Liver (tissue), 9 donors: Measurements from ENCODE around the gene PKDREJ. TPM values are rescaled to one million over a fixed set of nuclear protein-coding genes. Genes with fewer than 3 reads are reported as not detected.

Experiments used
- DNase-seq: peaks from one replicate; pipeline ENCODE4 v3.0.0-alpha.2; 2017; ENCODE audit warnings: low spot score
- H3K27ac ChIP-seq, 2 donors: one replicate each; pipeline ENCODE4 v1.7.0; 2013; ENCODE audit warnings: inconsistent platforms in 2 of 2, low read length in 2 of 2, control low read depth in 1 of 2, low read depth in 1 of 2, mild to moderate bottlenecking in 1 of 2
- H3K27me3 ChIP-seq, 4 donors: one replicate each; pipeline versions ENCODE4 v1.6.1 to v1.7.0; 2013; ENCODE audit warnings: low read length in 3 of 4, inconsistent platforms in 1 of 4, mild to moderate bottlenecking in 1 of 4, moderate library complexity in 1 of 4; ENCODE audit not compliant: control insufficient read depth in 4 of 4, insufficient read depth in 4 of 4
- H3K36me3 ChIP-seq, 4 donors: one replicate each; pipeline versions ENCODE4 v1.6.1 to v1.7.0; 2013; ENCODE audit warnings: low read length in 3 of 4, mild to moderate bottlenecking in 3 of 4, low read depth in 1 of 4, moderate library complexity in 1 of 4; ENCODE audit not compliant: control insufficient read depth in 4 of 4, insufficient read depth in 3 of 4
- H3K4me1 ChIP-seq, 4 donors: one replicate each; pipeline versions ENCODE4 v1.6.1 to v1.7.0; 2013; ENCODE audit warnings: low read length in 3 of 4, mild to moderate bottlenecking in 3 of 4, moderate library complexity in 1 of 4; ENCODE audit not compliant: control insufficient read depth in 4 of 4, insufficient read depth in 4 of 4
- H3K4me3 ChIP-seq, 3 donors: one replicate each; pipeline versions ENCODE4 v1.6.1 to v1.7.0; 2013; ENCODE audit warnings: low read length in 3 of 3, control low read depth in 1 of 3, low read depth in 1 of 3, mild to moderate bottlenecking in 1 of 3
- H3K9ac ChIP-seq, 2 donors: one replicate each; pipeline ENCODE4 v1.7.0; 2013; ENCODE audit warnings: low read length in 2 of 2, mild to moderate bottlenecking in 2 of 2, moderate library complexity in 2 of 2, control low read depth in 1 of 2, low read depth in 1 of 2
- H3K9me3 ChIP-seq, 4 donors: one replicate each; pipeline versions ENCODE4 v1.6.1 to v1.7.0; 2013; ENCODE audit warnings: low read length in 3 of 4; ENCODE audit not compliant: control insufficient read depth in 4 of 4
- ATF3 ChIP-seq: IDR thresholded peaks from 2 replicates; pipeline ENCODE4 v1.6.1; 2016; ENCODE audit warnings: antibody characterized with exemption
- EGR1 ChIP-seq, 2 donors: IDR thresholded peaks; 2 replicates each; pipeline ENCODE4 v1.6.1; 2016 to 2018; ENCODE audit warnings: antibody characterized with exemption in 2 of 2, low read depth in 2 of 2
- FOXA1 ChIP-seq: IDR thresholded peaks from 2 replicates; pipeline ENCODE4 v1.6.1; 2016; ENCODE audit warnings: antibody characterized with exemption
- FOXA2 ChIP-seq: IDR thresholded peaks from 2 replicates; pipeline ENCODE4 v1.6.1; 2016; ENCODE audit warnings: antibody characterized with exemption
- GABPA ChIP-seq, 2 donors: IDR thresholded peaks in 1 of 2; conservative IDR thresholded peaks in 1 of 2; 2 replicates each; pipeline ENCODE4 v1.6.1; 2016; ENCODE audit warnings: antibody characterized with exemption in 2 of 2, mild to moderate bottlenecking in 1 of 2, moderate library complexity in 1 of 2
- HNF4A ChIP-seq, 2 donors: conservative IDR thresholded peaks; 2 replicates each; pipeline ENCODE4 v1.6.1; 2016; ENCODE audit warnings: antibody characterized with exemption in 2 of 2, mild to moderate bottlenecking in 2 of 2
- JUND ChIP-seq, 2 donors: IDR thresholded peaks; 2 replicates each; pipeline ENCODE4 v1.6.1; 2016; ENCODE audit warnings: antibody characterized with exemption in 2 of 2
- NR2F2 ChIP-seq: IDR thresholded peaks from 2 replicates; pipeline ENCODE4 v1.6.1; 2016; ENCODE audit warnings: antibody characterized with exemption
- RAD21 ChIP-seq, 2 donors: IDR thresholded peaks; 2 replicates each; pipeline ENCODE4 v1.6.1; 2016; ENCODE audit warnings: antibody characterized with exemption in 2 of 2, mild to moderate bottlenecking in 2 of 2
- RXRA ChIP-seq, 2 donors: IDR thresholded peaks; 2 replicates each; pipeline ENCODE4 v1.6.1; 2017 to 2018; ENCODE audit warnings: antibody characterized with exemption in 2 of 2, mild to moderate bottlenecking in 1 of 2
- SP1 ChIP-seq: IDR thresholded peaks from 2 replicates; pipeline ENCODE4 v1.6.1; 2018; ENCODE audit warnings: antibody characterized with exemption, mild to moderate bottlenecking
- TAF1 ChIP-seq: conservative IDR thresholded peaks from 2 replicates; pipeline ENCODE4 v1.6.1; 2016; ENCODE audit warnings: antibody characterized with exemption, mild to moderate bottlenecking
- YY1 ChIP-seq: IDR thresholded peaks from 2 replicates; pipeline ENCODE4 v1.6.1; 2016; ENCODE audit warnings: antibody characterized with exemption, mild to moderate bottlenecking
- ZBTB33 ChIP-seq: IDR thresholded peaks from 2 replicates; pipeline ENCODE4 v1.6.1; 2016; ENCODE audit warnings: antibody characterized with exemption
- WGBS: extraction: QIAGEN DNeasy Blood & Tissue Kit; methylation state at CpG from one replicate; pipeline ENCODE4 v1.1.7; 2013; 5-methylcytosine and 5-hydroxymethylcytosine counted together
- polyA plus RNA-seq, 2 donors: library from polyadenylated mRNA; stranded (reverse) in 1 of 2; unstranded in 1 of 2; fragments of 200-250 nt in 1 of 2; fragments of >200 nt in 1 of 2; fragmentation: Nextera tagmentation in 1 of 2; extraction: Ambion mirVana in 1 of 2; gene quantifications; one replicate each; pipeline versions ENCODE4 v1.2.1 to v1.2.3, GENCODE V29; 2013 to 2015
- total RNA-seq, 2 donors: library from RNA; depleted of rRNA; stranded (reverse); fragments of >200 nt; gene quantifications; one replicate each; pipeline ENCODE4 v1.2.3, GENCODE V29; 2014
- TF ChIP-seq, protein P1 (sequence below): IDR thresholded peaks from 2 replicates; pipeline ENCODE4 v1.6.1; 2016; ENCODE audit warnings: antibody characterized with exemption
- TF ChIP-seq, protein P2 (sequence below): fragments of 150-350 bp; IDR thresholded peaks from 2 replicates; pipeline ENCODE4 v1.5.1; 2017; ENCODE audit warnings: improper control_type of control experiment, low read depth, low read length; ENCODE audit not compliant: missing input control
- TF ChIP-seq, protein P3 (sequence below): IDR thresholded peaks from 2 replicates; pipeline ENCODE4 v1.6.1; 2016; ENCODE audit warnings: antibody characterized with exemption, mild to moderate bottlenecking
- donor health status: healthy.
- donor health status: healthy.
- donor health status: healthy.
- donor health status: healthy.
- donor health status: healthy.

Gene PKDREJ
- total and polyA plus RNA-seq, 4 donors = under 0.01 to 0.05 (median 0.02) TPM

- WGBS = 87% methylated on average over 8 of the region's 8 CpGs
- H3K9ac ChIP-seq = no peak overlapping the region
- H3K4me3 ChIP-seq = no peak overlapping the region
- no peaks in the 10 kb centered on the region for H3K36me3 ChIP-seq
- TF ChIP-seq ZBTB33 (no peak), GABPA (IDR thresholded peaks at IDR 0.05 in 1 of 2, conservative IDR thresholded peaks at IDR 0.05 in 1 of 2) (no peak), HNF4A (conservative IDR thresholded peaks at IDR 0.05) (no peak), TAF1 (no peak), NR2F2 (no peak), ATF3 (no peak)
- TF ChIP-seq, protein P1, sequence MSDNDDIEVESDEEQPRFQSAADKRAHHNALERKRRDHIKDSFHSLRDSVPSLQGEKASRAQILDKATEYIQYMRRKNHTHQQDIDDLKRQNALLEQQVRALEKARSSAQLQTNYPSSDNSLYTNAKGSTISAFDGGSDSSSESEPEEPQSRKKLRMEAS = no peak
- TF ChIP-seq, protein P2, sequence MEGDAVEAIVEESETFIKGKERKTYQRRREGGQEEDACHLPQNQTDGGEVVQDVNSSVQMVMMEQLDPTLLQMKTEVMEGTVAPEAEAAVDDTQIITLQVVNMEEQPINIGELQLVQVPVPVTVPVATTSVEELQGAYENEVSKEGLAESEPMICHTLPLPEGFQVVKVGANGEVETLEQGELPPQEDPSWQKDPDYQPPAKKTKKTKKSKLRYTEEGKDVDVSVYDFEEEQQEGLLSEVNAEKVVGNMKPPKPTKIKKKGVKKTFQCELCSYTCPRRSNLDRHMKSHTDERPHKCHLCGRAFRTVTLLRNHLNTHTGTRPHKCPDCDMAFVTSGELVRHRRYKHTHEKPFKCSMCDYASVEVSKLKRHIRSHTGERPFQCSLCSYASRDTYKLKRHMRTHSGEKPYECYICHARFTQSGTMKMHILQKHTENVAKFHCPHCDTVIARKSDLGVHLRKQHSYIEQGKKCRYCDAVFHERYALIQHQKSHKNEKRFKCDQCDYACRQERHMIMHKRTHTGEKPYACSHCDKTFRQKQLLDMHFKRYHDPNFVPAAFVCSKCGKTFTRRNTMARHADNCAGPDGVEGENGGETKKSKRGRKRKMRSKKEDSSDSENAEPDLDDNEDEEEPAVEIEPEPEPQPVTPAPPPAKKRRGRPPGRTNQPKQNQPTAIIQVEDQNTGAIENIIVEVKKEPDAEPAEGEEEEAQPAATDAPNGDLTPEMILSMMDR = no peak
- peaks cover 0 to under 1% (median 0%) of the 10 kb centered on the region in 4 donors for H3K4me1 ChIP-seq
- H3K27me3 ChIP-seq = no peaks in the 10 kb centered on the region
- H3K27ac ChIP-seq = no peak overlapping the region
- no peak for DNase-seq
- H3K9me3 ChIP-seq = no peaks in the 10 kb centered on the region
Observed at GRCh38 chr22:46256358-46256958, 6.7 kb downstream of the PKDREJ start.

DNA sequence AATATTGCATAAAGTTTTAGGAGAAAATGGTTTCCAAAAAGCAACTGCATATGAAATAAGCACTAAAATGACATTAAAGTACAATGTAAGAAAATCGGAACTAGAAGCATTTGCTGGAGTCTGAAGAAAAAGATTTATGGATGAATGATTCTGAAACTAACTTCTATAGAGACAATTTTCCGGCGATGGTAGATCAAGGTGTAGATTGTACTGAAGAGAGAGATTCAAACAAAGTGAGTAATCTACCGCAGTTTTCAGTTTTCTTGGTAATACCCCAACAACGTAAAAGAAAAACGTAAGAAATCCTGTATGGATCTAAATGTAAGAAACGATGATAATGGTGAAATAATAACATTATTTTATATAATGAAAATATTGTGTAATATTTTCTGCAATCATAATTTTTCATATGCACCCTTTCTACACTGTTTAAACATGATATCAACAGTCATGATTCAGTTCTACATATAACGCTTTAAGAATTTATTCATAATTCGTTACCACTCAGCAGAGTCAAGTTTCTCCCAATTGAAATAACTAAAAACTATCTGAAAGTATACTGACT is 11.2 kb downstream of the PKDREJ start:
- Histone ChIP-seq H3K4me3 (no peak overlapping the region), H3K36me3 (no peaks in the 10 kb centered on the region), H3K9ac (no peak overlapping the region), H3K9me3 (no peaks in the 10 kb centered on the region), H3K27ac (no peak overlapping the region), H3K4me1 (peaks cover 3 to 16% (median 9%) of the 10 kb centered on the region in 4 donors), H3K27me3 (no peaks in the 10 kb centered on the region)
- DNase-seq = no peak
- TF ChIP-seq ATF3 (no peak), RXRA (IDR thresholded peaks at IDR 0.05) (no peak), FOXA2 (no peak), RAD21 (IDR thresholded peaks at IDR 0.05) (no peak), ZBTB33 (no peak), NR2F2 (no peak), YY1 (no peak), JUND (IDR thresholded peaks at IDR 0.05) (no peak), EGR1 (IDR thresholded peaks at IDR 0.05; ENCODE audit: low read depth in 2 of 2) (no peak), HNF4A (conservative IDR thresholded peaks at IDR 0.05) (no peak), GABPA (IDR thresholded peaks at IDR 0.05 in 1 of 2, conservative IDR thresholded peaks at IDR 0.05 in 1 of 2) (no peak), TAF1 (no peak), FOXA1 (no peak), SP1 (no peak)
- TF ChIP-seq, protein P1 = no peak
- TF ChIP-seq, protein P3, sequence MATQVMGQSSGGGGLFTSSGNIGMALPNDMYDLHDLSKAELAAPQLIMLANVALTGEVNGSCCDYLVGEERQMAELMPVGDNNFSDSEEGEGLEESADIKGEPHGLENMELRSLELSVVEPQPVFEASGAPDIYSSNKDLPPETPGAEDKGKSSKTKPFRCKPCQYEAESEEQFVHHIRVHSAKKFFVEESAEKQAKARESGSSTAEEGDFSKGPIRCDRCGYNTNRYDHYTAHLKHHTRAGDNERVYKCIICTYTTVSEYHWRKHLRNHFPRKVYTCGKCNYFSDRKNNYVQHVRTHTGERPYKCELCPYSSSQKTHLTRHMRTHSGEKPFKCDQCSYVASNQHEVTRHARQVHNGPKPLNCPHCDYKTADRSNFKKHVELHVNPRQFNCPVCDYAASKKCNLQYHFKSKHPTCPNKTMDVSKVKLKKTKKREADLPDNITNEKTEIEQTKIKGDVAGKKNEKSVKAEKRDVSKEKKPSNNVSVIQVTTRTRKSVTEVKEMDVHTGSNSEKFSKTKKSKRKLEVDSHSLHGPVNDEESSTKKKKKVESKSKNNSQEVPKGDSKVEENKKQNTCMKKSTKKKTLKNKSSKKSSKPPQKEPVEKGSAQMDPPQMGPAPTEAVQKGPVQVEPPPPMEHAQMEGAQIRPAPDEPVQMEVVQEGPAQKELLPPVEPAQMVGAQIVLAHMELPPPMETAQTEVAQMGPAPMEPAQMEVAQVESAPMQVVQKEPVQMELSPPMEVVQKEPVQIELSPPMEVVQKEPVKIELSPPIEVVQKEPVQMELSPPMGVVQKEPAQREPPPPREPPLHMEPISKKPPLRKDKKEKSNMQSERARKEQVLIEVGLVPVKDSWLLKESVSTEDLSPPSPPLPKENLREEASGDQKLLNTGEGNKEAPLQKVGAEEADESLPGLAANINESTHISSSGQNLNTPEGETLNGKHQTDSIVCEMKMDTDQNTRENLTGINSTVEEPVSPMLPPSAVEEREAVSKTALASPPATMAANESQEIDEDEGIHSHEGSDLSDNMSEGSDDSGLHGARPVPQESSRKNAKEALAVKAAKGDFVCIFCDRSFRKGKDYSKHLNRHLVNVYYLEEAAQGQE = no peak
- TF ChIP-seq, protein P2 = no peak
- WGBS = 94% methylated on average over 9 of the region's 9 CpGs
